HUES6 (cell line): Measurements from ENCODE around the gene RGS1.

ENCODE experiments used
- H3K27ac ChIP-seq: 2 replicates; pipeline ENCODE4 v1.7.0; 2013; ENCODE audit warnings: low read depth, mild to moderate bottlenecking, low read length, inconsistent platforms
- H3K27me3 ChIP-seq: 2 replicates; pipeline ENCODE4 v1.6.1; 2013; ENCODE audit warnings: low read length; ENCODE audit not compliant: control insufficient read depth, insufficient read depth
- H3K36me3 ChIP-seq: 2 replicates; pipeline ENCODE4 v1.6.1; 2013; ENCODE audit warnings: low read length; ENCODE audit not compliant: control insufficient read depth, insufficient read depth
- H3K4me1 ChIP-seq: 2 replicates; pipeline ENCODE4 v1.6.1; 2013; ENCODE audit warnings: low read length; ENCODE audit not compliant: control insufficient read depth, insufficient read depth
- H3K4me3 ChIP-seq: 2 replicates; pipeline ENCODE4 v1.5.1; 2013; ENCODE audit warnings: low read depth, low read length
- H3K9ac ChIP-seq: one replicate; pipeline ENCODE4 v1.6.1; 2013; ENCODE audit warnings: mild to moderate bottlenecking, low read length
- H3K9me3 ChIP-seq: 2 replicates; pipeline ENCODE4 v1.6.1; 2013; ENCODE audit warnings: low read depth, low read length; ENCODE audit not compliant: control insufficient read depth, insufficient read depth

The RGS1 gene

GRCh38 chr1:192573499-192573898 is 2.1 kb upstream of the RGS1 start:
- no peak overlapping the region for H3K27ac ChIP-seq
- H3K4me1 ChIP-seq = peaks cover 4% of the 10 kb centered on the region; the same call in 1 of the 2 replicates
- no peak overlapping the region for H3K9ac ChIP-seq
- no peaks in the 10 kb centered on the region for H3K36me3 ChIP-seq
- no peaks in the 10 kb centered on the region for H3K27me3 ChIP-seq
- H3K4me3 ChIP-seq = no peak overlapping the region
- H3K9me3 ChIP-seq = peaks cover 8% of the 10 kb centered on the region

DNA sequence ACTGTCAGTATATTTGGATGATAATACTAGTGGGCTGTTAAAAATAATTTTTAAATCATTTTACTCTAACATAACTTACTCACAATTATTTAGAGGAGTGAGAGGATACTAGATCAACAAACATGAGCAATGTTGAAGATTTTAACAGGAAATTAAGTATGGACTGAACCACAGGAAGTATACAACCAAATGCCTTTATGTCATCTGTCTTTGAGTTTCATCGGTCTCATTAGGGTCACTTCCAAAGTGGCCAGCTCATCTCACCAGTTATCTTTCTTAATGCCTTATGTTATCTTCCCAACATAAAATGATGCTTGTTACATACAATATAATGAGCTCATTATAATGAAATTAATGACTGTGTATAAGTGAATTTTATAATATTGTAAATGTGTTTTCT is 1.5 kb upstream of the RGS1 start:
- Histone ChIP-seq H3K9ac (no peak overlapping the region), H3K4me1 (peaks cover 8% of the 10 kb centered on the region)

GRCh38 chr1:192576190-192577144 is 894 bp downstream of the RGS1 start:
- Histone ChIP-seq H3K27me3 (no peaks in the 10 kb centered on the region), H3K27ac (no peak overlapping the region), H3K4me1 (peaks cover 11% of the 10 kb centered on the region), H3K9ac (no peak overlapping the region), H3K4me3 (no peak overlapping the region; the same call in 1 of the 2 replicates), H3K9me3 (no peaks in the 10 kb centered on the region), H3K36me3 (no peaks in the 10 kb centered on the region)

More for the DNA sequence above, 1.5 kb upstream of the RGS1 start:
- H3K27me3 ChIP-seq = no peaks in the 10 kb centered on the region
- no peak overlapping the region for H3K4me3 ChIP-seq
- no peaks in the 10 kb centered on the region for H3K36me3 ChIP-seq
- peaks cover 8% of the 10 kb centered on the region for H3K9me3 ChIP-seq
- no peak overlapping the region for H3K27ac ChIP-seq

GRCh38 chr1:192577145-192578140 is 1.9 kb downstream of the RGS1 start:
- Histone ChIP-seq H3K9me3 (no peaks in the 10 kb centered on the region), H3K36me3 (no peaks in the 10 kb centered on the region), H3K27me3 (no peaks in the 10 kb centered on the region), H3K4me1 (peaks cover 11% of the 10 kb centered on the region), H3K4me3 (no peak overlapping the region), H3K27ac (no peak overlapping the region), H3K9ac (no peak overlapping the region)

DNA sequence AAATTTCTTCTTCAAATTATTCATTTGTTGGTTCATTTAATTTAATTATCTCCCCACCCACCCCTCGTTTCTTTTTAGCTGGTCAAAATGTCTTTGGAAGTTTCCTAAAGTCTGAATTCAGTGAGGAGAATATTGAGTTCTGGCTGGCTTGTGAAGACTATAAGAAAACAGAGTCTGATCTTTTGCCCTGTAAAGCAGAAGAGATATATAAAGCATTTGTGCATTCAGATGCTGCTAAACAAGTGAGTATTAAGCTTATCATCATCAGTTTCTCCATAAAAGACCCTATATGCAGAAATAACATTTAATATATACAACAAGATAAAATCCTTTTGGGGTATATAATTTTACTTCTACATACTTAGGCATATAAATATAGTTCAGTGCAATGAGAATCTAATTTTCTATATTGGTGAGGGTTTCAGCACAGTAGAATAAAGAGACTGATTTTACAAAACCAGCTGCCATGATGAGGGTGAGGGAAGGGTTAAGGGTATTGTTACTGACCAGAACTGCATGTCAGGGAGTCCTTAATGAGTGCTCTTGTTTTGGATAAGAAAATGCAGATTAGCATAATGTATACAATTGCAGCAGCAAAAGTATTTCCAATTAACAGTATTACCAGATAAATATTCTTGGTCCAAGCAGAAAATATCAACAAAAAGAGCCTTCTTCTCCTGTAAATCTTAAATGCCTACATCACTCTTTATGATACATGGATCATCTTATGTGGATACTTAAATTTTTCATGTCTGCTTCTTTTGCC is 2.8 kb downstream of the RGS1 start:
- no peaks in the 10 kb centered on the region for H3K27me3 ChIP-seq
- H3K27ac ChIP-seq = no peak overlapping the region; the same call in 1 of the 2 replicates
- no peak overlapping the region for H3K9ac ChIP-seq
- H3K9me3 ChIP-seq = no peaks in the 10 kb centered on the region
- H3K4me1 ChIP-seq = peaks cover 11% of the 10 kb centered on the region
- no peaks in the 10 kb centered on the region for H3K36me3 ChIP-seq
- no peak overlapping the region for H3K4me3 ChIP-seq

DNA sequence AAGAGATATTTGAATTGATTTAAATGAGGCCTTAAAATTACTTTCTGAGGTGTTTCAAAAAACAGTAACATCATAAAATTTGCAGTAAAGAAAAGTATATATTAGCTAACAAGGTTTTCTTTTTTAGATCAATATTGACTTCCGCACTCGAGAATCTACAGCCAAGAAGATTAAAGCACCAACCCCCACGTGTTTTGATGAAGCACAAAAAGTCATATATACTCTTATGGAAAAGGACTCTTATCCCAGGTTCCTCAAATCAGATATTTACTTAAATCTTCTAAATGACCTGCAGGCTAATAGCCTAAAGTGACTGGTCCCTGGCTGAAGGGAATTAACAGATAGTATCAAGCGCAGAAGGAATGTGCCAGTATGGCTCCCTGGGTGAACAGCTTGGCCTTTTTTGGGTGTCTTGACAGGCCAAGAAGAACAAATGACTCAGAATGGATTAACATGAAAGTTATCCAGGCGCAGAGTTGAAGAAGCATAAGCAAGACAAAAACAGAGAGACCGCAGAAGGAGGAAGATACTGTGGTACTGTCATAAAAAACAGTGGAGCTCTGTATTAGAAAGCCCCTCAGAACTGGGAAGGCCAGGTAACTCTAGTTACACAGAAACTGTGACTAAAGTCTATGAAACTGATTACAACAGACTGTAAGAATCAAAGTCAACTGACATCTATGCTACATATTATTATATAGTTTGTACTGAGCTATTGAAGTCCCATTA is 3.6 kb downstream of the RGS1 start:
- Histone ChIP-seq H3K9ac (no peak overlapping the region), H3K4me1 (peaks cover 11% of the 10 kb centered on the region), H3K9me3 (no peaks in the 10 kb centered on the region), H3K4me3 (no peak overlapping the region), H3K36me3 (no peaks in the 10 kb centered on the region), H3K27me3 (no peaks in the 10 kb centered on the region), H3K27ac (no peak overlapping the region; the same call in 1 of the 2 replicates)

DNA sequence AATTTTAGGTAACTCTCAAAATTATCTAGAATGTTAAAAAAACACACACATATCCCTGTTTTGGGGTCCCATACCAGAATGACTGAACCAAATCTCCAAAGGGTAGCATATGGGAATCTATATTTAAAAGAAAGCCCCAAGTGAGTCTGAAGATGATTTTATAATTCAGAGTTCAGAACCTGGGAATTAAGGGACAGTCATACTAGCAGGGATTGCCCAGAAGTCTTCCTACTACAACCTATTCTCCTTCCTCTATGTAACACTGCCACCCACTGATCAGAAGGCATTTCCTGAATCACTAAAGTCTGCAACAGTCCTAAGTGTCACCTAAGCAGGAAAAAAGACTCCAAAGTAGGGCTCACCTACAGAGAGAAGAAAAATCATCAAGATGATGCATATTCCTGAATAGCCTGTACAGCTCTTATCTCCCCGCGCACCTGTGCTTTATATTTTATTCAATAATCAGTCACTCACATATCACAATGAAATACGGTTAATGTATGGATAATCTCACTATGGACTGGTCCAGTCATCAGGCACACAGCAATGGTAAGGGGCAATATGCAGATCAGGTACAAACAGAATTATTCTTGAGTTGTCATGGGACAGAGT is 4.9 kb downstream of the RGS1 start:
- H3K4me3 ChIP-seq = no peak overlapping the region
- H3K27ac ChIP-seq = no peak overlapping the region
- peaks cover 11% of the 10 kb centered on the region for H3K4me1 ChIP-seq
- no peaks in the 10 kb centered on the region for H3K36me3 ChIP-seq
- no peak overlapping the region for H3K9ac ChIP-seq
- H3K27me3 ChIP-seq = no peaks in the 10 kb centered on the region
- H3K9me3 ChIP-seq = no peaks in the 10 kb centered on the region

GRCh38 chr1:192581131-192581927 is 5.8 kb downstream of the RGS1 start:
- Histone ChIP-seq H3K9ac (no peak overlapping the region), H3K36me3 (no peaks in the 10 kb centered on the region), H3K27me3 (no peaks in the 10 kb centered on the region), H3K4me1 (peaks cover 11% of the 10 kb centered on the region), H3K27ac (no peak overlapping the region), H3K9me3 (no peaks in the 10 kb centered on the region), H3K4me3 (no peak overlapping the region)

GRCh38 chr1:192584866-192585265 is 9.3 kb downstream of the RGS1 start:
- Histone ChIP-seq H3K27ac (no peak overlapping the region), H3K27me3 (no peaks in the 10 kb centered on the region), H3K9me3 (no peaks in the 10 kb centered on the region), H3K9ac (no peak overlapping the region), H3K36me3 (no peaks in the 10 kb centered on the region), H3K4me3 (no peak overlapping the region), H3K4me1 (no peaks in the 10 kb centered on the region)
